Left colon (tissue), 2 donors: ENCODE data around the gene KRTAP10-3. TPM values are rescaled to one million over a fixed set of nuclear protein-coding genes. Genes with fewer than 3 reads are reported as not detected.
"Not testable (repeated sequence)": the region's sequence is repeated elsewhere in the genome, so short reads cannot be mapped to it uniquely, and the experiment has no call there.

Experiments
- ATAC-seq: fragments of 200-7000 bp; cut with Tn5 transposase; one replicate; pipeline ENCODE4 v1.9.1; 2020; ENCODE audit warnings: mild to moderate bottlenecking, moderate library complexity
- DNase-seq, 2 donors: peaks; one replicate each; pipeline ENCODE4 v3.0.0-alpha.2; 2020
- intact Hi-C, 2 donors: fragments of 100-400 bp; cut with DNase I in 1 of 2; cut with micrococcal nuclease in 1 of 2; formaldehyde crosslinking; loops; one replicate each; pipeline versions ENCODE4 v1.11.2 to v1.14.0; 2022; cut with DNase I, micrococcal nuclease
- total RNA-seq, 2 donors: library from RNA; stranded (reverse); fragmentation: NEBNext Ultra II Directional; extraction: Animal tissue kit (Norgen Biotek cat#: 25700); gene quantifications; one replicate each; pipeline ENCODE4 v1.2.1, GENCODE V29; 2021
- donor health status: DM: no; HTN: no; CAD: no.
- donor health status: DM: yes; HTN: yes; CAD: no.

The KRTAP10-3 gene
- total RNA-seq, 2 donors from 2014 or later, result not detected

DNA sequence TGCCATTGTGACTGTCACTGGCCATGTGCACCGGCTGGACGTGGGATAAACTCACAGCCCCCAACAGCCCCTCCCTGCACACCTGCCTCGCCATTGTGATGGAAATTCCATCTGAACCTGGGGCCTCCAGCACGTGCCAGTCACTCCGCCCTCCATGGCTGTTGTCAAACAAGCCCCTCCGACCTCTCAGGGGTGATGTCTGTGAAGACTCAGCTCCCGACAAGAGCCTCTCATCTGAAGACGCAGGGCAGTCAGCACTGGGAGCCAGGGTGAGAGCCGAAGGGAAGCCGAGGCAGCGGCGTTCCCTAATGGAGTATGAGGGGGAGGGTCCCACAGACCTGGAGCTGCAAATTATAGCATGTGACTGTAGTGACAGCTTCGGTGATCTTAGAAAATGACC is 5.9 kb downstream of the KRTAP10-3 start:
- DNase-seq, result no peak
- intact Hi-C loops, result no loop called here

DNA sequence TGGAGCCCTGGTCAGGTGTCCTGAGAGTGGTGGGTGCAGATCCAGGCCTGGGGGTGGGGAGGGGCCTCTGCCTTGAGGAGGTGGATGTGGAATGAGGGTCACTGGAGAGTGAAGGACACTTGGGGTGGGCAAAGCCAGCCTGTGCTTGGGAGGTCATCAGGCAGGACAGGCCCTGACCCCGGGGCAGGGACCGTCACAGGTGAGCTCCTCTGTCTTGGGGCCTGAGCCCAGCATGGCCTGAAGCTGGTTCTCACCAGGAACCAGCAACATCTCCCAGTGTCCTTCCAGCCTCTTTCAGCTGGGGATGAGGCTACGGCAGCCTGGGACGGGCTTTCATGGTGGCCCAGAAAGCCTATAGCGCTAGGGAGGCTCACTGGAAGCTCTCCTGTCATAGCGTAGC is 6.5 kb downstream of the KRTAP10-3 start:
- no peak for DNase-seq
- ATAC-seq, result no peak
- intact Hi-C loops, result no loop called here

More for the DNA sequence above, 5.9 kb downstream of the KRTAP10-3 start:
- ATAC-seq, result no peak

DNA sequence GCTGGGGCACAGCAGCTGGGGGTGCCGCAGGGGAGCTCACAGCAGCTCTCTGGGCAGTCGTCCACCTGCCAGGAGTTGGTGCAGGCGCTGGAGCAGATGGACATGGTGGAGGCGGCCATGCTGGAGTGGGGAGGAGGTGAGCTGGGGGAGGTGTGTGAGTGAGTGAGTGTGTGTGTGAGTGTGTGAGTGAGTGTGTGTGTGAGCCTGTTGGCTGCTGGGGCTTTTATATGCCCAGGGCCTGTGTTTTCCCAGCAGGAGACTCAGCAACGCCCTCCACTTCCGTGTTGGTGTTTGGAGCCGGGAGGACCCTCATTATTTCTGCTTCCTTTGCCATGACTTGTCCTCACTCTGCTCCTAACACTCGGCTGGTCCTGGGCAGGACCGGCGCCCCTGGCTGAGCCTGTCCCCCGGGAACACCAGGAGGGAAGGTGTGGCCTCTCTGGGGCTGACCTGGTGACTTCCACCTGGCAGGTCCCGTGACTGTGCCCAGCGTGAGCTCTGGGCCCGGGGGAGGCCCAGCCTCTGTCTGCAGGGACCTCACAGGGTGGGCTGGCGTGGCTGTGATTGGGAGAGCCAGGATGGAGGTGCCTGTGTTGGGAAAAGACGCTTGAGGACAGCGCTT is 7.1 kb downstream of the KRTAP10-3 start, which contains the start of gene KRTAP10-2:
KRTAP10-2 (minus strand) TSS at position 166 of the 622 bp plus-strand sequence; CDS start at position 119, 47 bp downstream.
- intact Hi-C loops, result no loop called here
- ATAC-seq, result peak; percentile 60
- peak in 1 of 2 donors; percentile 12 for DNase-seq

DNA sequence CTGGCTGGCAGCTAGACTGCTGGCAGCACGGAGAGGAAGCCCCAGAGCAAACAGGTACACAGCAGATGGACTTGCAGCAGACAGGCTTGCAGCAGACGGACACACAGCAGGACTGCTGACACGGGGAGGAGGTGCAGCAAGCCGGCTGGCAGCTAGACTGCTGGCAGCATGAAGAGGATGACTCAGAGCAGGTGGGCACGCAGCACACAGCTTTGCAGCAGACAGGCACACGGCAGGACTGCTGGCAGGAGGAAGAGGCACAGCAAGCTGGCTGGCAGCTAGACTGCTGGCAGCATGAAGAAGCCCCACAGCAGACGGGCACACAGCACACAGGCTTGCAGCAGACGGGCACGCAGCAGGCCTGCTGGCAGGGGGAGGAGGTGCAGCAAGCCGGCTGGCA is 7.8 kb downstream of the KRTAP10-3 start:
- ATAC-seq (no peak), DNase-seq (no peak)
- intact Hi-C loops, result no loop called here

DNA sequence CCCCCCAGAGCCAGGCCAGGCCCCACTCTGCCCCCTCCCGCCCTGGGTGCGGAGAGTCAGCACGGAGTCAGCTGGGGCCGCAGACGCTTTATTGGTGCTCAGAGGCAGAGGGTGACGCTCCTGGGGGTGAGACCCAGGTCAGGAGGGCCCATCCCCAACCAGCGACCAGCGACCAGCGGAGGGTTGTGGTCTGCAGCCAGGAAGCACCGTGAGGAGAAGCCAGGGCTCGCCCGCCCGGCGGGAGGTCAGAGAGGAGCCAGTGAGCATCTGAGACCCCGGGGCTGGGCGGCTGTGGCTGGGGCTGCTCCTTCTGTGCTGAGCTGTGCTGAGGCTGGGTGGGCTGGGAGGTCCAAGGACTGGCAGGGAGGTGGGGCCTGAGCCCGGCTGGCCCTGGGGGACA is 8.3 kb downstream of the KRTAP10-3 start:
- intact Hi-C loops, ATAC-seq: not testable (repeated sequence)

DNA sequence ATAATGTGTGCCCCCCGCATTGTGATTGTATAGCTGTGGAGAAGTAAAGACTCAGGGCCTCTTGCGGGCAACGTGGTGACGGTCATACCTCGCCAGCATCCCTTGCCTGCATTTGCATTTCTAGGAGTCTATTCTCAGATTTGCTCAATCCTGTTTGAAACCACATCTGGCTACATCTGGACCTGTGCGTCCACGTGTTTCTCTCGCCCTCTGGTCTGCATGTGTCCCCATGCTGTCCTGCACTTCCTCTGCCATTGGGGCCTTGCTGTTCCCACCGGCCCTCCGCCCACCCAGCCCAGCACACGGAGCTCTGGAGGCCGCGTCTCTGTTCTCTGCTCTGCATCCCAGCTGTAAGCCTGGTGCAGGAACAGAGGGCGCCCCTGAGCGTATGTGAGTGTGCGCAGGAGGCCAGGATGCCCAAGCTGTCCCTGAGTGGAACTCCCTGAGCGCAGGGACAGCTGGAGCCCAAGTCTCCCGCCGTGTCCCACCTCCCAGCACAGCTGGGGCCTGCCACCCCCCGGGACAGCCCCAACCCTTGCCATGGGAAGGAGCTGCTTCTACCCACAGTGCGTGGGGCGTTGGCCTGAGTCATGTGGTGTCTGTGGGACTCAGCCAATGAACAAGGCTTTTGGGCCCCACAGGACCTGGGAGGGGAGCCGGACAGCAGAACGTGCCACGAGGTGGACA is 8.9 kb downstream of the KRTAP10-3 start:
- DNase-seq, result no peak
- intact Hi-C loops, result no loop called here
- no peak for ATAC-seq

More for the DNA sequence above, 8.3 kb downstream of the KRTAP10-3 start:
- not testable (repeated sequence) for DNase-seq

DNA sequence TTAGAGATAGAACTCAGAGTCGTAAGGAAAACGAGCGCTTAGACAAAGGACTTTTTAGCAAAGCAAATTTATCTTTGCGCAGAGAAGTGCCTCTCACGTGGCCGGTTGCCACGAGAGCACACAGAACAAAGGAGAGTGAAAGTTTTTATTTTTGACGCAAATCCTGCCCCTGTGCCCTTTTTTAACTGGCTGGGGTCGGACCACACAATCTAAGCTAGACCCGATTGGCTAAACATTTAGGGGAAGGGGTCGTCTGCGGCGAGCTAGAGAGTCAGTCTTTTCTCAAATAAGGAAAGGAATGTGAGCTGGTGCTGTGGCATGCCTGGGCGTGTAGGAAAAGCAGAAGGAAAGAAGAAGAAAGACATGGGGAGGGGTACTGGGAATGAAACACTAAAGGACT is 9.7 kb downstream of the KRTAP10-3 start:
- intact Hi-C loops, result no loop called here
- DNase-seq (no peak), ATAC-seq (no peak)

DNA sequence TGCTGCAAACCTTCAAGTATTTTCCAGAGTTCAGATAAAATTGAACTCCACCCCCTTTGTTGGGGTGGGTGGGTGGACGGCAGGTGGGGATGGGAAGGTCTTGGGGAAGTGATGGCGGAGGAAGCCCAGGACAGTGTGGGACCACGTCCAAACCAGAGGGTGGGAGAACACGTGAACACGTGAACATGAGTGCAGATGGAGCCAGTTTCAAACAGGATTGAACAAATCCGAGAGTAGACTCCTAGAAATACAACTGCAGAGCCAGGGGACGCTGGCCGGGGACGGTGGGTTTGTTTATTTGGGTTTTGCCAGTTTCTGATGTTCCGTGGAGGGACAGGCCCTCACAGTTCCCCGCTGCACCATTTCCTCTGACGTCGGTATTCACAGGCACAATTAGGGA is 10.2 kb downstream of the KRTAP10-3 start:
- DNase-seq (no peak), ATAC-seq (no peak)
- intact Hi-C loops, result no loop called here

DNA sequence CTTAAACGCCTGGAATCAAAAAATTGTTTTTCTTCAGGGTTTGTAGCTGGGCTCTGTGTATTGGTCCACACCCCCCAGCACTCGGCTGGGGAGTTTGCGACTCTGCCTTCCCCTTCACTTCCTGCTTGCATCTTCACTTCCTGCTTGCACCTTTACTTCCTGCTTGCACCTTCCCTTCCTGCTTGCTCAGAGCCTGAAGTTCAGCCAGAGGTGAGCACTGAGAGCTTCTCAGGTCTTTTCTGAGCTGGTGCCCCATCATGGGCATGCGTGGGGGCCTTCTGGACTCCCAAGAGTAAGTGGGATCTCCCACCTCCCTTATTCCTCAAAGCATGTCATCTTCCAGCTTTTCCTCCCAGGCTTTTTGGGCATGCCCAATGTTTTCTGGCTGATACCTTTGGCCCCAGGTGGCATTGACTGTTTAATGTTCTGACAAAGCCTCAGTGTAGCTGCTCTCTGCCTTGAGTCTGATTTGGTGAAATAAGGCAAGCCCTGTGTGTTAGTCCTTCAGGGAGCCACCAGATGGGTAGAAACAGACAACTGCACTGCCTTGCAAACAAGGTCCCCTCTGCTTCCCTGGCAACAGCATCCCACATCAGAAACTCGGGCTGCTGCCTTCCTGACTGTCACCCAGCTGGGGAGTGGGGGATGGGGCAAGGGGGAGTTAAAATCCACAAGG is 10.8 kb downstream of the KRTAP10-3 start:
- intact Hi-C loops, result no loop called here
- DNase-seq, result no peak
- ATAC-seq, result peak; percentile 74

DNA sequence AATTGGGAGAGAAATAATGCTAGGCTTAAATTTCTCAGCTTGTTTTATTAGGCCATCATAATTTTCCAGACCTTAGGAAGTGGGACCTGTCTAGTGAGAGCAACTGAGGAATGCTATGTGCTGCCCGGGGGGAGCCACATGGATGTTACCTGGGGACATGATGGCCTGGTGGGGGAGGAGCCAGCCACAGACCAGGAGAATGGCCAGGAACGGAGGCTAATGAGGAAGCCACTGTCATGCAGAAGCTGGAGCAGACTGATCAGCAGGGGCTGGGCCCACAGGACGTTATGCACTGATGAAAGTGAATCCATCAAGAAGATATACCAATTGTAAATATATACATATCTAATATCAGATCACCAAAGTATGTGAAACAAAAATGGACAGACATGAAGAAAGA is 14.0 kb downstream of the KRTAP10-3 start:
- intact Hi-C loops, result no loop called here
- ATAC-seq, result no peak

DNA sequence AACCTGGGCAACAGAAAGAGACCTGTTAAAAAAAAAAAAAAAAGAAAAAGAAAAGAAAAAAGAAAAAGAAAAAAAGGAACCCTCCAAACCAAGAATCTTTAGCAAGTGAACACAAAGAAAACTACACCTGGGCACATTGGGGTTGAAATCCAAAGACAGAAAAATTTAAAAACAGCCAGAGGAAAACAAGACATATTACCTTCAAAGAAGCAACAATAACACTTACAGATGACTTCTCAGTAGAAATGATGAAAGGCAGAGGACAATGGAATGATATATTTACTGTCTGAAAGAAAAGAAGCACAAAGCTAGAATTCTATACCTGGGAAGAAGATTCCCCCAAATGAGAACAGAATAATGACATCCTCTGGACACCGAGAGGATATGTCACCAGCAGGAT is 15.9 kb downstream of the KRTAP10-3 start:
- DNase-seq, result no peak
- intact Hi-C loops, result no loop called here
- no peak for ATAC-seq

More for the DNA sequence above, 14.0 kb downstream of the KRTAP10-3 start:
- DNase-seq, result no peak

DNA sequence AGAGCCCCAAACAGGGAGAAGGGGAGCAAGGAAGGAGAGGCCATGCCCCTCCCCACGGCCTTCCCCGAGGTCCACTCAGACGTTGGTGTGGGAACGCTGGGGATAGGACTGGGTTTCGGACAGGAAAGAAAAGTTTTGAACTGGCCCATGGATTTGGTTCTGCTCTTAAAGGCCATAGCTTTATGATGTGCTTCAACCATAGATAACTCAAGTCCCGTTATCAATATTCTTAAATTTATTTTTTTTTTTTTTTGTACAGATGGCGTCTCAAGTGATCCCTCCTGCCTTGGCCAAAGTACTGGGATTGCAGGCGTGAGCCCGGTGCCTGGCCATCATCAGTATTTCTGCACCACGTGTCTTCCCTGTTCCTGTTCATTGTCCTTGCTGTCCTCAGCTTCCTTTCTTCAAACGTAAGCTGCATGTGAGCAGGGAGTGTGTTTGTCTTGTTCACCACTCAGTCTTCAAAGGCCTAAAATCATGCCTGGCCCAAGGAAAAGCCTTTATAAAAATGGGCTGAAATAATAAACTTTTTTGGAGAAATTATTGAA is 17.8 kb downstream of the KRTAP10-3 start:
- ATAC-seq, result no peak
- no peak for DNase-seq
- intact Hi-C loops, result no loop called here

DNA sequence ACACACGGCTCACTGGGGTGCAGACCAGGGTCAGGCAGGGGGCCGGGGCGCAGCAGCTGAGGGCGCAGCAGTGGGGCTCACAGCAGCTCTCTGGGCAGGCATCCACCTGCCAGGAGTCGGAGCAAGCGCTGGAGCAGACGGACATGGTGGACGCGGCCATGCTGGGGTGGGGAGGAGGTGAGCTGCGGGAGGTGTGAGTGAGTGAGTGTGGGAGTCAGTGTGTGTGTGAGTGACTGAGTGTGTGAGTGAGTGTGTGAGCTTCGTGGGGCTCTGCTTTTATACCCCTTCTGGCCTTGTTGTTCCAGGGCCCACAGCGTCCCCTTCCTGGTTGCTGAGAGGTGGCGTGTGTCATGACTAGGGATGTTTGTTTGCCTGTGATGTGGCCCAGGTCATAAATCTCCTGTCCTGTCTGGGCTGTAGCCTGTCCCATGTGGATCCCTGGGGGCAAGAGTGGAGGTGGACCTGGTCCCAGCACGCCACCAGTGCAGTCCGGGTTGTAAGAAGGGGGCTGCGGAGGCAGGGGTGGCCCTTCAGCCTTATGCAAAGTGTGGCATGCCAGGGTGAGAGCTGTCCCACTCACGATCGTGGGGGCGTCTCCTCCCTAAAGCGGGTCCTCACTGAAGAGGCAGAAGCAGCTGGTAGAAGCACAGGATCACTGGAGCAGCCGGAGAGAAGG is 18.5 kb downstream of the KRTAP10-3 start, which contains the start of gene KRTAP10-1:
KRTAP10-1 (minus strand) TSS at position 205 of the 676 bp plus-strand sequence; CDS start at position 160, 45 bp downstream.
- DNase-seq, result no peak
- intact Hi-C loops, result no loop called here
- no peak for ATAC-seq

DNA sequence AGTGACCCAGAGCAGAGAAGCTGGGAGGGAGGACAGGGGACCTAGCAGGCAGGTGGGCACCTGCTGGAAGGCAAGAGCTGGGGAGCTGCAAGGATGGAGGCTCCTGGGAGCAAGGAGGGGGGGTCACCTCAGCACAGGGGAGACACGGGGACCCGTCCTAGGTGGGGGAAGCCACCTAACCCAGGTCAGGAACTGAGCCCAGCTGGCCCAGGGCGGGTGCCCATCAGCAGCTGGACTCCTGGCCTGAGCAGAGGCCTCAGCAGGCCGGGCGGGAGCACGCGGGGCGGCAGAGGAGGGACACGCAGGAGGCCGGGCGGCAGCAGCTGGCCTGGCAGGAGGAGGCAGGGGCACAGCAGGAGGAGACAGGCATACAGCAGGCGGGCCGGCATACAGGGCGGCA is 19.5 kb downstream of the KRTAP10-3 start:
- DNase-seq (no peak), ATAC-seq (no peak)
- intact Hi-C loops, result no loop called here

DNA sequence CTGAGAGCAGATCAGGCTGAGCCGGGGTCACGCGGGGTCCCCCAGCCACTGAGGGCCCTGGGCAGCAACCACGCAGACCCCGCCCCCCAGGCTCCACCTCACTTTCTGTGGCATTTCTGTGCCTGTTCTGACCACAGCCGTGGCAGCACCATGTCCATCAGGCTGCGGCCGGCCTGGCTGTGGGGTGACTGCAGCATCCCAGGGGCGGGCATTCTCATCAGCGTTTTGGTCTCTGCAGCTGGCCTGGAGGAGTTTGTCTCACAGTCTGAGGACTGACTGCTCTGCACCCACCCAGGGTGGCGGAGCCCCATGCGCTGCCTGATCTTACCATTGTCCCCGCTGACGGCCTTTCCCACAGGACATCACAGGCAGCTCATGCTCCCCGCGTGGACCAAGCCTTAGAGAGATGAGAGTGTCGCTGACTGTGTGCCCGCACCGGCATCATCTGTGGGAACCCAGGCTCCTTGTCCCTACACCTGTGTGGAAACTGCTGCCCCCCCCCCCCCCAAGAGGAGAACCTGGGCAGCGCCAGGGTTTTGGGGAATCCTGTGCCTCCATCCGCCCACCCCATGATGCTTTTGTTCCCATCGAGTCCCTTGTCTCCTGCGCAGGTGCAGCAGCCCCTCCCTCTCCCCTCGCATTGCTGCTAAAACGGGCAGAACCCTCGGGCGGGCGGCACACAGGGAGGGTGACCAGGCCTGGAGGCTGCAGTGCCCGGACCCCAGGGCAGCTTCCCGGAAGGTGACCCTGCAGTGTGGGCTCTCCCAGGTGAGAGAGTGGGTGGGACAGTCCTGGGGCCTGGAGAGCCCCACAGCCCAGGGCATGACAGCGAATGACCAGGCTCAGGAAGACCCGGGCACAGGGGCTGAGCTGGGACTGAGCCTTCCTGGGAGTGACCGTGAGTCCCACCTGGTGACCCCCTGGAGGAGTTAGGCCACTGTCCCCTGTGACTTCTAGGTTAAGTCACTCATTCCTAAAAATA is 20.4 kb downstream of the KRTAP10-3 start:
- DNase-seq, result no peak
- intact Hi-C loops, result no loop called here

DNA sequence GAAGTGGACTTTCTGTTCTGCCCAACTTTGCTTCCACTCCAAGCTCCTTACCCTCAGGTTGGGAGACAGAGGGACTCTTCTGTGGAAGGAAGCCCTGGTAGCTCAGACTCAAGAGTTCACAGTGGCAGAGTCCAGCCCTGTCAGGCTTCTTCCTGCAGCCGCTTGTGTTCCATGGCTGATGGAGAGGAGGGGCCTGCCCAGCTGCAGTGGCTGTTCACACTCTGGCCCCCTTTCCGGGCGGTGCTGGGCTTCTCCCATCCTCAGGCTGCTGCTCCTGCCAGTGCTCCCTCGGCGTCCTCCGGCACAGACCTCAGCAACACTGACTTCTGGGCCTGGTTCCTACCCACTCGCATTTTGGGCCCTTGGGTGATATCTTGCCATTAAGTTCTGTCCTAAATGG is 22.6 kb downstream of the KRTAP10-3 start:
- ATAC-seq, result no peak
- intact Hi-C loops, result no loop called here
- peak in 1 of 2 donors; percentile 19 for DNase-seq

More for the DNA sequence above, 20.4 kb downstream of the KRTAP10-3 start:
- no peak for ATAC-seq

DNA sequence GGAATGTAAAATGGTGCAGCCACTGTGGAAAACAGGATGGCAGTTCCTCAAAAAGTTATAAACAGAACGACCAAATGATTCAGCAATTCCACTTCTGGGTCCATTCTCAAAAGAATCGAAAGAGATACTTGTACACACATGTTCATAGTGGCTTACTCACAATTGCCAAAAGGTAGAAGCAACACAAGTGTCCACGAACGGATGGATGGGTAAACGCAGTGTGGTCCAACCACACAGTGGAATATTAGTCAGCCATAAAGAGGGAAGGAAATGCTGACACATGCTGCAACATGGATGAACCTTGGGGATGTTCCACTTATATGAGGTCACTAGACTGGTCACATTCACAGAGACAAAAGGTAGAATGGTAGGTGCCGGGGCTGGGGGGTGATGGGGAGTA is 23.9 kb downstream of the KRTAP10-3 start:
- DNase-seq (no peak), ATAC-seq (no peak)
- intact Hi-C loops, result no loop called here
